HEK293 (cell line): ENCODE measurements around the gene SERPINB7.

Source experiments
- ZNF24 ChIP-seq: fragments of 450-650 bp; formaldehyde crosslinking; IDR thresholded peaks from 2 replicates; pipeline ENCODE4 v1.5.1; 2016; ENCODE audit warnings: missing biosample characterization, missing genetic modification characterization
- ZNF426 ChIP-seq: fragments of 450-650 bp; formaldehyde crosslinking; IDR thresholded peaks from 2 replicates; pipeline ENCODE4 v1.5.1; 2017; ENCODE audit warnings: missing biosample characterization, missing genetic modification characterization, mild to moderate bottlenecking, inconsistent platforms, moderate library complexity
- ZNF621 ChIP-seq: fragments of 450-650 bp; formaldehyde crosslinking; IDR thresholded peaks from 2 replicates; pipeline ENCODE4 v1.5.1; 2017; ENCODE audit warnings: missing biosample characterization, missing genetic modification characterization
- ZNF76 ChIP-seq: fragments of 450-650 bp; formaldehyde crosslinking; IDR thresholded peaks from 2 replicates; pipeline ENCODE4; 2016; ENCODE audit warnings: low read depth, missing biosample characterization, missing genetic modification characterization, borderline replicate concordance
- TF ChIP-seq, protein P1 (sequence below): fragments of 450-650 bp; formaldehyde crosslinking; IDR thresholded peaks from 2 replicates; pipeline ENCODE4 v1.5.1; 2016; ENCODE audit warnings: missing biosample characterization, missing genetic modification characterization
- TF ChIP-seq, protein P2 (sequence below): fragments of 450-650 bp; formaldehyde crosslinking; IDR thresholded peaks from 2 replicates; pipeline ENCODE4 v1.5.1; 2016; ENCODE audit warnings: missing biosample characterization, missing genetic modification characterization
- TF ChIP-seq, protein P3 (sequence below): fragments of 450-650 bp; formaldehyde crosslinking; IDR thresholded peaks from 2 replicates; pipeline ENCODE4 v1.5.1; 2016; ENCODE audit warnings: missing biosample characterization, missing genetic modification characterization
- TF ChIP-seq, protein P4 (sequence below): fragments of 450-650 bp; formaldehyde crosslinking; IDR thresholded peaks from 2 replicates; pipeline ENCODE4 v1.5.1; 2016; ENCODE audit warnings: missing biosample characterization, missing genetic modification characterization, low read depth
- TF ChIP-seq, protein P5 (sequence below): fragments of 450-650 bp; formaldehyde crosslinking; IDR thresholded peaks from 2 replicates; pipeline ENCODE4 v1.5.0; 2017; ENCODE audit warnings: missing biosample characterization, missing genetic modification characterization, borderline replicate concordance

DNA sequence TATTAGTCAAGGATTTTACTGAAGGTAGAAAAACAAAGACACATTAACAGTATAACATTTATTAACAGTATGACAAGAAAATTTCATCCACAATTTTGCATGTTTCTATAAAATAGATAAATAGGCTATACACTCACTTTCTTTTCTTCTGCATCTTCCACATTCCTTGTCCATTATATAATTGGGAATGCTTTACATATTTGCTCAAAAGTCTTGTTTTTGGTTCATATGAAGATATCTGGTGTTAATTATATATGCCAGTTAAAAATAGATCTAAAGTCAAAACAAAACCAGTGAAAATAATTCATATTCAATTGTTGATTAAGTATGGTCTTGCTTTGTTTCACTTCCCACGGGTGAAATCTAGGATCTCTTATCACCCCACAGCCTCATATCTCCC is 53.4 kb downstream of the SERPINB7 start:
- TF ChIP-seq ZNF426 (tag by site-specific recombination): no peak
- no peak for TF ChIP-seq ZNF76 (tag by site-specific recombination)
- TF ChIP-seq, protein P1, sequence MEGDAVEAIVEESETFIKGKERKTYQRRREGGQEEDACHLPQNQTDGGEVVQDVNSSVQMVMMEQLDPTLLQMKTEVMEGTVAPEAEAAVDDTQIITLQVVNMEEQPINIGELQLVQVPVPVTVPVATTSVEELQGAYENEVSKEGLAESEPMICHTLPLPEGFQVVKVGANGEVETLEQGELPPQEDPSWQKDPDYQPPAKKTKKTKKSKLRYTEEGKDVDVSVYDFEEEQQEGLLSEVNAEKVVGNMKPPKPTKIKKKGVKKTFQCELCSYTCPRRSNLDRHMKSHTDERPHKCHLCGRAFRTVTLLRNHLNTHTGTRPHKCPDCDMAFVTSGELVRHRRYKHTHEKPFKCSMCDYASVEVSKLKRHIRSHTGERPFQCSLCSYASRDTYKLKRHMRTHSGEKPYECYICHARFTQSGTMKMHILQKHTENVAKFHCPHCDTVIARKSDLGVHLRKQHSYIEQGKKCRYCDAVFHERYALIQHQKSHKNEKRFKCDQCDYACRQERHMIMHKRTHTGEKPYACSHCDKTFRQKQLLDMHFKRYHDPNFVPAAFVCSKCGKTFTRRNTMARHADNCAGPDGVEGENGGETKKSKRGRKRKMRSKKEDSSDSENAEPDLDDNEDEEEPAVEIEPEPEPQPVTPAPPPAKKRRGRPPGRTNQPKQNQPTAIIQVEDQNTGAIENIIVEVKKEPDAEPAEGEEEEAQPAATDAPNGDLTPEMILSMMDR (tag by site-specific recombination): no peak
- TF ChIP-seq ZNF24 (tag by site-specific recombination): no peak
- no peak for TF ChIP-seq ZNF621 (tag by site-specific recombination)
- TF ChIP-seq, protein P2, sequence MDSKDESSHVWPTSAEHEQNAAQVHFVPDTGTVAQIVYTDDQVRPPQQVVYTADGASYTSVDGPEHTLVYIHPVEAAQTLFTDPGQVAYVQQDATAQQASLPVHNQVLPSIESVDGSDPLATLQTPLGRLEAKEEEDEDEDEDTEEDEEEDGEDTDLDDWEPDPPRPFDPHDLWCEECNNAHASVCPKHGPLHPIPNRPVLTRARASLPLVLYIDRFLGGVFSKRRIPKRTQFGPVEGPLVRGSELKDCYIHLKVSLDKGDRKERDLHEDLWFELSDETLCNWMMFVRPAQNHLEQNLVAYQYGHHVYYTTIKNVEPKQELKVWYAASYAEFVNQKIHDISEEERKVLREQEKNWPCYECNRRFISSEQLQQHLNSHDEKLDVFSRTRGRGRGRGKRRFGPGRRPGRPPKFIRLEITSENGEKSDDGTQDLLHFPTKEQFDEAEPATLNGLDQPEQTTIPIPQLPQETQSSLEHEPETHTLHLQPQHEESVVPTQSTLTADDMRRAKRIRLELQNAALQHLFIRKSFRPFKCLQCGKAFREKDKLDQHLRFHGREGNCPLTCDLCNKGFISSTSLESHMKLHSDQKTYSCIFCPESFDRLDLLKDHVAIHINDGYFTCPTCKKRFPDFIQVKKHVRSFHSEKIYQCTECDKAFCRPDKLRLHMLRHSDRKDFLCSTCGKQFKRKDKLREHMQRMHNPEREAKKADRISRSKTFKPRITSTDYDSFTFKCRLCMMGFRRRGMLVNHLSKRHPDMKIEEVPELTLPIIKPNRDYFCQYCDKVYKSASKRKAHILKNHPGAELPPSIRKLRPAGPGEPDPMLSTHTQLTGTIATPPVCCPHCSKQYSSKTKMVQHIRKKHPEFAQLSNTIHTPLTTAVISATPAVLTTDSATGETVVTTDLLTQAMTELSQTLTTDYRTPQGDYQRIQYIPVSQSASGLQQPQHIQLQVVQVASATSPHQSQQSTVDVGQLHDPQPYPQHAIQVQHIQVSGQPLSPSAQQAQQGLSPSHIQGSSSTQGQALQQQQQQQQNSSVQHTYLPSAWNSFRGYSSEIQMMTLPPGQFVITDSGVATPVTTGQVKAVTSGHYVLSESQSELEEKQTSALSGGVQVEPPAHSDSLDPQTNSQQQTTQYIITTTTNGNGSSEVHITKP (tag by site-specific recombination): no peak
- TF ChIP-seq, protein P3, sequence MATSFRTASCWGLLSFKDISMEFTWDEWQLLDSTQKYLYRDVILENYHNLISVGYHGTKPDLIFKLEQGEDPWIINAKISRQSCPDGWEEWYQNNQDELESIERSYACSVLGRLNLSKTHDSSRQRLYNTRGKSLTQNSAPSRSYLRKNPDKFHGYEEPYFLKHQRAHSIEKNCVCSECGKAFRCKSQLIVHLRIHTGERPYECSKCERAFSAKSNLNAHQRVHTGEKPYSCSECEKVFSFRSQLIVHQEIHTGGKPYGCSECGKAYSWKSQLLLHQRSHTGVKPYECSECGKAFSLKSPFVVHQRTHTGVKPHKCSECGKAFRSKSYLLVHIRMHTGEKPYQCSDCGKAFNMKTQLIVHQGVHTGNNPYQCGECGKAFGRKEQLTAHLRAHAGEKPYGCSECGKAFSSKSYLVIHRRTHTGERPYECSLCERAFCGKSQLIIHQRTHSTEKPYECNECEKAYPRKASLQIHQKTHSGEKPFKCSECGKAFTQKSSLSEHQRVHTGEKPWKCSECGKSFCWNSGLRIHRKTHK (tag by site-specific recombination): no peak
- TF ChIP-seq, protein P4, sequence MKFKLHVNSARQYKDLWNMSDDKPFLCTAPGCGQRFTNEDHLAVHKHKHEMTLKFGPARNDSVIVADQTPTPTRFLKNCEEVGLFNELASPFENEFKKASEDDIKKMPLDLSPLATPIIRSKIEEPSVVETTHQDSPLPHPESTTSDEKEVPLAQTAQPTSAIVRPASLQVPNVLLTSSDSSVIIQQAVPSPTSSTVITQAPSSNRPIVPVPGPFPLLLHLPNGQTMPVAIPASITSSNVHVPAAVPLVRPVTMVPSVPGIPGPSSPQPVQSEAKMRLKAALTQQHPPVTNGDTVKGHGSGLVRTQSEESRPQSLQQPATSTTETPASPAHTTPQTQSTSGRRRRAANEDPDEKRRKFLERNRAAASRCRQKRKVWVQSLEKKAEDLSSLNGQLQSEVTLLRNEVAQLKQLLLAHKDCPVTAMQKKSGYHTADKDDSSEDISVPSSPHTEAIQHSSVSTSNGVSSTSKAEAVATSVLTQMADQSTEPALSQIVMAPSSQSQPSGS (tag by site-specific recombination): no peak
- TF ChIP-seq, protein P5, sequence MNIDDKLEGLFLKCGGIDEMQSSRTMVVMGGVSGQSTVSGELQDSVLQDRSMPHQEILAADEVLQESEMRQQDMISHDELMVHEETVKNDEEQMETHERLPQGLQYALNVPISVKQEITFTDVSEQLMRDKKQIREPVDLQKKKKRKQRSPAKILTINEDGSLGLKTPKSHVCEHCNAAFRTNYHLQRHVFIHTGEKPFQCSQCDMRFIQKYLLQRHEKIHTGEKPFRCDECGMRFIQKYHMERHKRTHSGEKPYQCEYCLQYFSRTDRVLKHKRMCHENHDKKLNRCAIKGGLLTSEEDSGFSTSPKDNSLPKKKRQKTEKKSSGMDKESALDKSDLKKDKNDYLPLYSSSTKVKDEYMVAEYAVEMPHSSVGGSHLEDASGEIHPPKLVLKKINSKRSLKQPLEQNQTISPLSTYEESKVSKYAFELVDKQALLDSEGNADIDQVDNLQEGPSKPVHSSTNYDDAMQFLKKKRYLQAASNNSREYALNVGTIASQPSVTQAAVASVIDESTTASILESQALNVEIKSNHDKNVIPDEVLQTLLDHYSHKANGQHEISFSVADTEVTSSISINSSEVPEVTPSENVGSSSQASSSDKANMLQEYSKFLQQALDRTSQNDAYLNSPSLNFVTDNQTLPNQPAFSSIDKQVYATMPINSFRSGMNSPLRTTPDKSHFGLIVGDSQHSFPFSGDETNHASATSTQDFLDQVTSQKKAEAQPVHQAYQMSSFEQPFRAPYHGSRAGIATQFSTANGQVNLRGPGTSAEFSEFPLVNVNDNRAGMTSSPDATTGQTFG (tag by site-specific recombination): no peak
